Measurements from ENCODE around the gene LIN28B.

Gene LIN28B

GRCh38 chr6:105105094-105105493 is 148.2 kb downstream of the LIN28B start:
- TF ChIP-seq, protein P1, sequence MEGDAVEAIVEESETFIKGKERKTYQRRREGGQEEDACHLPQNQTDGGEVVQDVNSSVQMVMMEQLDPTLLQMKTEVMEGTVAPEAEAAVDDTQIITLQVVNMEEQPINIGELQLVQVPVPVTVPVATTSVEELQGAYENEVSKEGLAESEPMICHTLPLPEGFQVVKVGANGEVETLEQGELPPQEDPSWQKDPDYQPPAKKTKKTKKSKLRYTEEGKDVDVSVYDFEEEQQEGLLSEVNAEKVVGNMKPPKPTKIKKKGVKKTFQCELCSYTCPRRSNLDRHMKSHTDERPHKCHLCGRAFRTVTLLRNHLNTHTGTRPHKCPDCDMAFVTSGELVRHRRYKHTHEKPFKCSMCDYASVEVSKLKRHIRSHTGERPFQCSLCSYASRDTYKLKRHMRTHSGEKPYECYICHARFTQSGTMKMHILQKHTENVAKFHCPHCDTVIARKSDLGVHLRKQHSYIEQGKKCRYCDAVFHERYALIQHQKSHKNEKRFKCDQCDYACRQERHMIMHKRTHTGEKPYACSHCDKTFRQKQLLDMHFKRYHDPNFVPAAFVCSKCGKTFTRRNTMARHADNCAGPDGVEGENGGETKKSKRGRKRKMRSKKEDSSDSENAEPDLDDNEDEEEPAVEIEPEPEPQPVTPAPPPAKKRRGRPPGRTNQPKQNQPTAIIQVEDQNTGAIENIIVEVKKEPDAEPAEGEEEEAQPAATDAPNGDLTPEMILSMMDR (IDR thresholded peaks at IDR 0.05; ENCODE audit: insufficient read depth, low read length, missing control alignments) = no peak
- POLR2A ChIA-PET = no interaction called here
- CTCF ChIA-PET = interaction anchor here (1.0 to 2.1 kb wide), 6 partner anchors 11 to 259 kb away, joined by 3 to 8 read pairs (median 4); no protein-coding TSS in a partner anchor
- DNase-seq (ENCODE audit: low read depth, low spot score) = no peak
- H3K4me3 ChIP-seq (ENCODE audit: low read depth, low read length) = no peak overlapping the region

GRCh38 chr6:105106260-105106659 is 149.4 kb downstream of the LIN28B start:
- H3K4me3 ChIP-seq (ENCODE audit: low read depth, low read length) = no peak overlapping the region
- POLR2A ChIA-PET = no interaction called here
- TF ChIP-seq, protein P1 (IDR thresholded peaks at IDR 0.05; ENCODE audit: insufficient read depth, low read length, missing control alignments) = no peak
- DNase-seq (ENCODE audit: low read depth, low spot score) = no peak
- CTCF ChIA-PET = interaction anchor here (1.0 to 2.1 kb wide), 4 partner anchors 9 to 29 kb away, joined by 3 to 8 read pairs (median 4); no protein-coding TSS in a partner anchor

- H3K4me3 ChIP-seq (ENCODE audit: low read depth, low read length) = no peak overlapping the region
- no peak for DNase-seq (ENCODE audit: low read depth, low spot score)
- CTCF ChIA-PET = interaction anchor here (0.7 to 1.8 kb wide), 8 partner anchors 9 to 296 kb away, joined by 3 to 11 read pairs (median 4); partner anchors contain the start of gene PREP
- TF ChIP-seq, protein P1 (IDR thresholded peaks at IDR 0.05; ENCODE audit: insufficient read depth, low read length, missing control alignments) = no peak
- POLR2A ChIA-PET = no interaction called here
These were observed 150.3 kb downstream of the LIN28B start for GRCh38 chr6:105107207-105107606.

DNA sequence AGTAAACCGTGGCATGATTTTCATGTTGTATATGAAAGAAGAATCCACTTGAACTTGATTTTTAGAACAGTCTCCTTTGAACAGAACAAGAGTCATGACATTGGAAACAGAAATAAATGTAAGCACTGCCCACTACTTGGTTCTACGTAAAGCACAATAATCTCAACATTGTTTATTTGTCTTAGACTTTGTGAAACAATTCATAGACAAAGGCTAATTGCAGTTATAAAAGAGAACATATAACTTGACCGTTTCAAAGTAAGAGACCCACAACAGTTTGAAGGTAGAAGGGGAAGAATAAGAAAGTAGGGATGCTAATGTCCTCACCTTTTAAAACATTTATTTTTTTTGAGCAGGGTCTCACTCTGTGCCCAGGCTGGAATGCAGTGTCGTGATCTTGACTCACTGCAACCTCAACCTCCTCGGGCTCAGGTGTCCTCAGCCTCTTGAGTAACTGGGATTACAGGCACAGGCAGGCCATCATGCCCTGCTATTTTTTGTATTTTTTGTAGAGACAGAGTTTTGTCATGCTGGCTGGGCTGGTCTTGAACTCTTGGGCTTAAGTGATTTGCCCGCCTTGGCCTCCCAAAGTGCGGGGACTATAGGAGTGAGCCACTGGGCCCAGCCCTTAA is 151.8 kb downstream of the LIN28B start:
- TF ChIP-seq, protein P1 (IDR thresholded peaks at IDR 0.05; ENCODE audit: insufficient read depth, low read length, missing control alignments) = no peak
- POLR2A ChIA-PET = no interaction called here
- CTCF ChIA-PET = interaction anchor here (1.8 to 2.8 kb wide), 2 partner anchors 20 to 255 kb away, joined by 11 read pairs; no protein-coding TSS in a partner anchor
- no peak for DNase-seq (ENCODE audit: low read depth, low spot score)
- no peak overlapping the region for H3K4me3 ChIP-seq (ENCODE audit: low read depth, low read length)

- no peak overlapping the region for H3K4me3 ChIP-seq (ENCODE audit: low read depth, low read length)
- CTCF ChIA-PET = interaction anchor here (1.0 to 2.8 kb wide), 3 partner anchors 22 to 281 kb away, joined by 3 to 13 read pairs (median 11); no protein-coding TSS in a partner anchor
- DNase-seq (ENCODE audit: low read depth, low spot score) = no peak
- TF ChIP-seq, protein P1 (IDR thresholded peaks at IDR 0.05; ENCODE audit: insufficient read depth, low read length, missing control alignments) = no peak
- POLR2A ChIA-PET = no interaction called here
These were observed 153.3 kb downstream of the LIN28B start for GRCh38 chr6:105109955-105110895.

GRCh38 chr6:105111105-105111504 is 154.2 kb downstream of the LIN28B start:
- ChIA-PET CTCF (interaction anchor here (1.0 to 2.8 kb wide), 4 partner anchors 23 to 280 kb away, joined by 3 to 13 read pairs (median 10); no protein-coding TSS in a partner anchor), POLR2A (no interaction called here)
- TF ChIP-seq, protein P1 (IDR thresholded peaks at IDR 0.05; ENCODE audit: insufficient read depth, low read length, missing control alignments) = no peak
- DNase-seq (ENCODE audit: low read depth, low spot score) = no peak
- no peak overlapping the region for H3K4me3 ChIP-seq (ENCODE audit: low read depth, low read length)

Measured in AG04449 (cell line).